Ascending aorta (tissue), 2 donors: ENCODE data around the gene AP4M1. TPM values are rescaled to one million over a fixed set of nuclear protein-coding genes. Genes with fewer than 3 reads are reported as not detected.

ENCODE experiments used
- DNase-seq, 2 donors: peaks; one replicate each; pipeline ENCODE4 v3.0.0-alpha.2; 2019; ENCODE audit warnings: low spot score in 2 of 2
- H3K27ac ChIP-seq, 2 donors: fragments of 200-600 bp; sonication (generic); one replicate each; pipeline ENCODE4 v1.5.1; 2016 to 2017; ENCODE audit warnings: mild to moderate bottlenecking in 1 of 2
- H3K27me3 ChIP-seq: fragments of 200-600 bp; sonication (generic); one replicate; pipeline ENCODE4 v1.5.1; 2017
- H3K36me3 ChIP-seq, 2 donors: fragments of 200-600 bp; sonication (generic); one replicate each; pipeline ENCODE4 v1.5.1; 2016
- H3K4me1 ChIP-seq, 2 donors: fragments of 200-600 bp; sonication (generic); one replicate each; pipeline ENCODE4 v1.5.1; 2016 to 2017; ENCODE audit warnings: mild to moderate bottlenecking in 1 of 2
- H3K4me3 ChIP-seq, 2 donors: fragments of 200-600 bp; sonication (generic); one replicate each; pipeline ENCODE4 v1.5.1; 2016 to 2017; ENCODE audit warnings: mild to moderate bottlenecking in 1 of 2
- H3K9me3 ChIP-seq, 2 donors: fragments of 200-600 bp; sonication (generic); one replicate each; pipeline ENCODE4 v1.5.1; 2016
- intact Hi-C: fragments of 100-400 bp; cut with DNase I; formaldehyde crosslinking; loops from one replicate; pipeline ENCODE4 v1.15.1; 2023
- total RNA-seq: library from RNA; depleted of rRNA; stranded (reverse); fragments of >200 nt; gene quantifications from one replicate; pipeline ENCODE4 v1.1.0, GENCODE V29; 2016
- TF ChIP-seq, protein P1 (sequence below), 3 experiments: fragments of 200-600 bp in 2 of 3; fragments of 450-650 bp in 1 of 3; sonication (generic) in 2 of 3; IDR thresholded peaks; one replicate each; pipeline ENCODE4 v1.5.1; 2016 to 2019; ENCODE audit warnings: antibody characterized with exemption in 3 of 3, mild to moderate bottlenecking in 1 of 3, moderate library complexity in 1 of 3

AP4M1 gene, protein sequence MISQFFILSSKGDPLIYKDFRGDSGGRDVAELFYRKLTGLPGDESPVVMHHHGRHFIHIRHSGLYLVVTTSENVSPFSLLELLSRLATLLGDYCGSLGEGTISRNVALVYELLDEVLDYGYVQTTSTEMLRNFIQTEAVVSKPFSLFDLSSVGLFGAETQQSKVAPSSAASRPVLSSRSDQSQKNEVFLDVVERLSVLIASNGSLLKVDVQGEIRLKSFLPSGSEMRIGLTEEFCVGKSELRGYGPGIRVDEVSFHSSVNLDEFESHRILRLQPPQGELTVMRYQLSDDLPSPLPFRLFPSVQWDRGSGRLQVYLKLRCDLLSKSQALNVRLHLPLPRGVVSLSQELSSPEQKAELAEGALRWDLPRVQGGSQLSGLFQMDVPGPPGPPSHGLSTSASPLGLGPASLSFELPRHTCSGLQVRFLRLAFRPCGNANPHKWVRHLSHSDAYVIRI
- total RNA-seq = 29.6 TPM

DNA sequence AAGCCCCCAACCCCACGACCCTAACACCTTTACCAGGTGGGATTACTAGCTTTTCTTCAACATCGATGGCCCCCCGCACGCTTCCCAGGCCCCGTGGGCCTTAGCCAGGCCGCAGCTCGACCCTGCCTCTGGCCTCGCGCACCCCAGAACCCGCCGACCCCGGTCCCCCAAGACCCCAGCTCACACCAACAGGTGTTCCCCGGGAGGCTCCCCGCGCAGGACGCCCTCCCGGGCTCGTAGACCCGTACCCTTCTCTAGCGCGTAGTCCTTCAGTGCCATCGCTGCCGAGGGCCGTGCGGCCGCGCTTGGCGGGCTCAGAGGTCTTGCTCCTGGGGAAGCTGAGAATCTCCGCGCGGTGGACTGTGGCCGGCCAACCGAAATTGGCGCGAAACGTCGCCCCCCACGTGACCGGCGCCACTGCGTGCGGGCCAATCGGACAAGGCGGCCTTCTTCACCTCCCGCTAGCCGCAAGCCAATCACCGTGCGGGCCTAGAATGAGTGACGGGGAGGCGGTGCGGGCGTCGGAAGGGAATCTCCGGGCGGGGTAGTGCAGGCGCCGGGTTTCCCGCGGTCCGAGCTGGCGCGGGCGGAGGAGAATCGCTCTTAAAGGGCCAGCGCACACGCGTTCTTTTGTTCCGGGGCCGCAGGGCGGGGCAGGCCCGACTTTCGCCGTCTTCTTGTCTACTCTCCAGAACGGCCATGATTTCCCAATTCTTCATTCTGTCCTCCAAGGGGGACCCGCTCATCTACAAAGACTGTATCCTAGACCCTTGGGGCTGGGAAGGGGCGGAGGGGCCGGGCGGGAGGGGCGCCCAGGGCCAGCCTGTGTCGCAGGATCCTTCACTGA lies at the start of gene AP4M1, which contains the start of gene MCM7:
TSS of gene AP4M1 (plus strand) at position 628 of the 847 bp plus-strand sequence. CDS start at position 700, 72 bp downstream.
TSS of gene MCM7 (minus strand) at position 382 of the 847 bp plus-strand sequence. CDS start at position 279, 103 bp downstream.
- Histone ChIP-seq H3K27ac (peak within 1 kb of the TSS; percentile 93 to 95), H3K36me3 (peaks cover 32 to 56% of the 10 kb centered on the region in 2 donors), H3K4me3 (peak within 1 kb of the TSS; percentile 87), H3K9me3 (no peaks in the 10 kb centered on the region), H3K4me1 (peaks cover 4 to 15% of the 10 kb centered on the region in 2 donors), H3K27me3 (no peaks in the 10 kb centered on the region)
- DNase-seq = peak; percentile 93 to 99
- intact Hi-C loops = loop anchor here (1.0 to 2.0 kb wide), 4 partner anchors 18 to 76 kb away; partner anchors contain the start of genes CNPY4, GPC2, STAG3 and TAF6
- TF ChIP-seq, protein P1, sequence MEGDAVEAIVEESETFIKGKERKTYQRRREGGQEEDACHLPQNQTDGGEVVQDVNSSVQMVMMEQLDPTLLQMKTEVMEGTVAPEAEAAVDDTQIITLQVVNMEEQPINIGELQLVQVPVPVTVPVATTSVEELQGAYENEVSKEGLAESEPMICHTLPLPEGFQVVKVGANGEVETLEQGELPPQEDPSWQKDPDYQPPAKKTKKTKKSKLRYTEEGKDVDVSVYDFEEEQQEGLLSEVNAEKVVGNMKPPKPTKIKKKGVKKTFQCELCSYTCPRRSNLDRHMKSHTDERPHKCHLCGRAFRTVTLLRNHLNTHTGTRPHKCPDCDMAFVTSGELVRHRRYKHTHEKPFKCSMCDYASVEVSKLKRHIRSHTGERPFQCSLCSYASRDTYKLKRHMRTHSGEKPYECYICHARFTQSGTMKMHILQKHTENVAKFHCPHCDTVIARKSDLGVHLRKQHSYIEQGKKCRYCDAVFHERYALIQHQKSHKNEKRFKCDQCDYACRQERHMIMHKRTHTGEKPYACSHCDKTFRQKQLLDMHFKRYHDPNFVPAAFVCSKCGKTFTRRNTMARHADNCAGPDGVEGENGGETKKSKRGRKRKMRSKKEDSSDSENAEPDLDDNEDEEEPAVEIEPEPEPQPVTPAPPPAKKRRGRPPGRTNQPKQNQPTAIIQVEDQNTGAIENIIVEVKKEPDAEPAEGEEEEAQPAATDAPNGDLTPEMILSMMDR (IDR thresholded peaks at IDR 0.05) = no peak

DNA sequence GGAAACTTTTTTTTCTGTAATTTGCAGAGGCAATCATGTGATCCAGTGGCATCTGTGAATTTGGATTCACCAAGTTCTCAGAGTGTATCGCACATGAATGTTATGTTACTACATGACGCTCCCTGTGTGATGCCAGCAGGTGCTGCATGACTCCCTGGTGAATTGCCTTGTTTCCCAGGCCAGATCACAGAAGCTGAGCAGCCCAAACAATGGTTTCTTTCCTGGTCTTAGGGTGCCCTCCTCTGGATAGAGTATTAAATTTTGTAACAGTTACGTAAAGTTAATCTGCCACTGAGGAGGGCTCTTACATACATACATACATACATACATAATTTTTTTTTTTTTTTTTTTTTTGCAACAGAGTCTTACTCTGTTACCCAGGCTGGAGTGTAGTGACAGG lies 48.2 kb upstream of the AP4M1 start:
- no peaks in the 10 kb centered on the region for H3K9me3 ChIP-seq
- TF ChIP-seq, protein P1 (IDR thresholded peaks at IDR 0.05) = no peak
- no peak overlapping the region for H3K27ac ChIP-seq
- no peaks in the 10 kb centered on the region for H3K27me3 ChIP-seq
- intact Hi-C loops = no loop called here
- no peak for DNase-seq
- H3K4me1 ChIP-seq = peaks cover 5 to 9% of the 10 kb centered on the region in 2 donors
- H3K36me3 ChIP-seq = peaks cover 15 to 19% of the 10 kb centered on the region in 2 donors
- H3K4me3 ChIP-seq = no peak overlapping the region

DNA sequence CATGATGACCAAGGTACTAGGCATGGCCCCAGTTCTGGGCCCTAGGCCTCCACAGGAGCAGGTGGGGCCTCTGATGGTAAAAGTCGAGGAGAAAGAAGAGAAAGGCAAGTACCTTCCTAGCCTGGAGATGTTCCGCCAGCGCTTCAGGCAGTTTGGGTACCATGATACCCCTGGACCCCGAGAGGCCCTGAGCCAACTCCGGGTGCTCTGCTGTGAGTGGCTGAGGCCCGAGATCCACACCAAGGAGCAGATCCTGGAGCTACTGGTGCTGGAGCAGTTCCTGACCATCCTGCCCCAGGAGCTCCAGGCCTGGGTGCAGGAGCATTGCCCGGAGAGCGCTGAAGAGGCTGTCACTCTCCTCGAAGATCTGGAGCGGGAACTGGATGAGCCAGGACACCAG lies 44.4 kb upstream of the AP4M1 start:
- intact Hi-C loops = no loop called here
- Histone ChIP-seq H3K36me3 (peaks cover 49 to 53% of the 10 kb centered on the region in 2 donors), H3K9me3 (no peaks in the 10 kb centered on the region), H3K4me1 (no peaks in the 10 kb centered on the region), H3K4me3 (no peak overlapping the region), H3K27ac (no peak overlapping the region), H3K27me3 (no peaks in the 10 kb centered on the region)
- TF ChIP-seq, protein P1 (IDR thresholded peaks at IDR 0.05) = no peak
- no peak for DNase-seq

DNA sequence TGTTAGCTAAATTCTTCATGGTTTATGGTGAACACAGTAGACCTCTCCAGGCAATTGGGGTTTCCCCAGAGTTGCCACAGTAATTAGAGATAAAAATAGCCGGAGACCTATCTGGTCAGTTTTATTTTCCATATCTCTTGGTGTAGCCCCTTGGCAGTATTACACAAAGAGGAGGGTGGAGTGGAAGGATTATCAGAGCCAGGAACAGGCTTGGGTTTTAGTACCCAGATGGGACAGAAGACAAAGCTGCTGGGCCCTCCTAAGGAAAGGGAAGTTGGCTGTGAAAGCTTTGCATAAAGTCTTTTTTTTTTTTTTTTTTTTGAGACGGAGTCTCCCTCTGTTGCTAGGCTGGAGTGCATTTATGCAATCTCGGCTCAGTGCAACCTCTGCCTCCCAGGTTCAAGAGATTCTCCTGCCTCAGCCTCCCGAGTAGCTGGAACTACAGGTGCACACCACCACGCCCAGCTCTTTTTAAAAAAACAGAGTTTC lies 42.1 kb upstream of the AP4M1 start:
- intact Hi-C loops = no loop called here
- no peak for DNase-seq
- TF ChIP-seq, protein P1 (IDR thresholded peaks at IDR 0.05) = no peak
- Histone ChIP-seq H3K9me3 (no peaks in the 10 kb centered on the region), H3K4me1 (no peaks in the 10 kb centered on the region), H3K36me3 (peaks cover 62 to 66% of the 10 kb centered on the region in 2 donors), H3K27ac (no peak overlapping the region), H3K27me3 (no peaks in the 10 kb centered on the region), H3K4me3 (no peak overlapping the region)

DNA sequence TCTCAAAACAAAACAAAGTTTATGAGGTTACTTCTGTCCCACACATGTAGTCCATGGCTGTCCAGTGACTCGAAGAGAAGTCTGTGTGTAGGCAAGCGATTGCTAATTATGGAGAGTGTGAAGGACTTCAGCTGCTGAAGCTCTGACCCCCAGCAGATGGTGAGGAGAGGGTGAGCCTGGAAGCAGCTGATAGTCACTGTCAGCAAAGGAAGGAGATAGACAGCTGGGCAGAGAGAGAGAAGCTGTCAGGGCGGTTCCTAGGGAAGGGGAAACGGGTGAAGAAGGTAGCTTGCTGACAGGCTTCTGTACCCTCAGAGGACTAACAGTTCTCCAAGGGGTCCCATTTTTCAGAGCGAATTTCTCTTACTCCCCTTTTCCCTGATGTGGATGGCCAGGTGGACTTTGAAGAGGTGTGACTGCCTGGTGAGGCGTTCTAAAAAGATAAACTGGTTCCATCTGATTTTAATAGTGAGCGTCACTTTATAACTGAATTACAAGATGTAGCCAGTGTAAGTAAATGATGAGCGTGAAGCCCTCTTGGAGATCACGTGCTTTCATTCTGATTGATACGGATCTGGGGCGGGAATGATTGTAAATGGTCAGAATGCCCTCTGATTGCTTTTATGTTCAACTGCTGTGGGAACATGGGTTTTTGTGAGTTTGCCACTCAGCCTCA lies 39.8 kb upstream of the AP4M1 start:
- intact Hi-C loops = no loop called here
- Histone ChIP-seq H3K4me3 (no peak overlapping the region), H3K36me3 (peaks cover 70% of the 10 kb centered on the region in 2 donors), H3K27ac (no peak overlapping the region), H3K4me1 (no peaks in the 10 kb centered on the region), H3K9me3 (no peaks in the 10 kb centered on the region), H3K27me3 (no peaks in the 10 kb centered on the region)
- DNase-seq = no peak
- TF ChIP-seq, protein P1 (IDR thresholded peaks at IDR 0.05) = no peak
